GM10266 (cell line): Measurements from ENCODE around the gene IL1B.
"Not testable (repeated sequence)": the region's sequence is repeated elsewhere in the genome, so short reads cannot be mapped to it uniquely, and the experiment has no call there.

ENCODE experiments used
- DNase-seq: peaks from one replicate; pipeline ENCODE4 v3.0.0; 2012; ENCODE audit errors: extremely low spot score
- CTCF ChIP-seq: IDR thresholded peaks from 2 replicates; pipeline ENCODE4 v1.5.1; 2012; ENCODE audit warnings: mild to moderate bottlenecking, low read depth; ENCODE audit not compliant: control insufficient read depth, insufficient read depth; ENCODE audit errors: missing control alignments

Gene IL1B

GRCh38 chr2:112836163-112836560, 417 bp downstream of the IL1B start:
- DNase-seq: no peak
- TF ChIP-seq CTCF: no peak

GRCh38 chr2:112835536-112836162, 930 bp downstream of the IL1B start:
- no peak for DNase-seq
- no peak for TF ChIP-seq CTCF

GRCh38 chr2:112835061-112835501, 1.5 kb downstream of the IL1B start:
- no peak for TF ChIP-seq CTCF
- no peak for DNase-seq

- no peak for TF ChIP-seq CTCF
- DNase-seq: no peak
Measured at GRCh38 chr2:112834396-112835037, 2.1 kb downstream of the IL1B start.

- DNase-seq: no peak
- no peak for TF ChIP-seq CTCF
Measured at GRCh38 chr2:112833976-112834375, 2.6 kb downstream of the IL1B start.

- not testable (repeated sequence) for DNase-seq
Measured at GRCh38 chr2:112833639-112833931, 3.0 kb downstream of the IL1B start.

- DNase-seq: no peak
- TF ChIP-seq CTCF: no peak
Measured at GRCh38 chr2:112832841-112833638, 3.5 kb downstream of the IL1B start.
